ENCODE measurements around the gene CR1L.

DNA sequence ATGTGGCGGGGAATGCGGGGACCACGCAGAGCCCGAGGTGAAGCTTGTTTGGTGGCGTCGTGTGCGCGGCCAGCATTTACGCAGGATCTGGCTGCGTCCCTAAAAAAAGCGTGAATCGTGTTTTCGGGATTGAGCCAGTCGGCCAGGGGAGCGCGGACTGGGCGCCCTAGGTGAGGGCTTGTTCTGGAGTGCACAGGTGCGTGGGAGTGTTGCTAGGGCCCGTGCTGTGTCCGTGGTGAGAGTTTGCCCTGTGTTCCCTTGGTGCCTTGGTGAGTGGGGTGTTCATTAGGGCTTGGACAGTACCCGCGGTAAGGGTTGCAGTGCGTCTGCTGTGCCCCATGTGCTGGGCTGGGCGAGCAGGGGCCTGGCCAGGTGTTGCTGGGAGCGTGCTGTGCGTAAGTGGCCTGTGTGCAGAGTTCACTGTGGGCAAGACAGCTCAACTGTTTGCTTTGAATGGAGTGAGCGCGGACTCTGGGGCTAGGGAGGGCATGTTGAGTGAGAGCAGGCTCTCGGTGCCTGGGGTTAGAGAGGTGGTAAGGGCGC lies 107.6 kb downstream of the CR1L start:
- TF ChIP-seq, protein P1, sequence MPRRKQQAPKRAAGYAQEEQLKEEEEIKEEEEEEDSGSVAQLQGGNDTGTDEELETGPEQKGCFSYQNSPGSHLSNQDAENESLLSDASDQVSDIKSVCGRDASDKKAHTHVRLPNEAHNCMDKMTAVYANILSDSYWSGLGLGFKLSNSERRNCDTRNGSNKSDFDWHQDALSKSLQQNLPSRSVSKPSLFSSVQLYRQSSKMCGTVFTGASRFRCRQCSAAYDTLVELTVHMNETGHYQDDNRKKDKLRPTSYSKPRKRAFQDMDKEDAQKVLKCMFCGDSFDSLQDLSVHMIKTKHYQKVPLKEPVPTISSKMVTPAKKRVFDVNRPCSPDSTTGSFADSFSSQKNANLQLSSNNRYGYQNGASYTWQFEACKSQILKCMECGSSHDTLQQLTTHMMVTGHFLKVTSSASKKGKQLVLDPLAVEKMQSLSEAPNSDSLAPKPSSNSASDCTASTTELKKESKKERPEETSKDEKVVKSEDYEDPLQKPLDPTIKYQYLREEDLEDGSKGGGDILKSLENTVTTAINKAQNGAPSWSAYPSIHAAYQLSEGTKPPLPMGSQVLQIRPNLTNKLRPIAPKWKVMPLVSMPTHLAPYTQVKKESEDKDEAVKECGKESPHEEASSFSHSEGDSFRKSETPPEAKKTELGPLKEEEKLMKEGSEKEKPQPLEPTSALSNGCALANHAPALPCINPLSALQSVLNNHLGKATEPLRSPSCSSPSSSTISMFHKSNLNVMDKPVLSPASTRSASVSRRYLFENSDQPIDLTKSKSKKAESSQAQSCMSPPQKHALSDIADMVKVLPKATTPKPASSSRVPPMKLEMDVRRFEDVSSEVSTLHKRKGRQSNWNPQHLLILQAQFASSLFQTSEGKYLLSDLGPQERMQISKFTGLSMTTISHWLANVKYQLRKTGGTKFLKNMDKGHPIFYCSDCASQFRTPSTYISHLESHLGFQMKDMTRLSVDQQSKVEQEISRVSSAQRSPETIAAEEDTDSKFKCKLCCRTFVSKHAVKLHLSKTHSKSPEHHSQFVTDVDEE (CRISPR knock-in tag; IDR thresholded peaks at IDR 0.05) = no peak
- TF ChIP-seq ZC3H10 (CRISPR knock-in tag; IDR thresholded peaks at IDR 0.05) (no peak), TCF4 (CRISPR knock-in tag; IDR thresholded peaks at IDR 0.05; ENCODE audit: borderline replicate concordance) (no peak), CSDC2 (CRISPR knock-in tag; IDR thresholded peaks at IDR 0.05) (no peak), SNAI2 (CRISPR knock-in tag; IDR thresholded peaks at IDR 0.05) (no peak), ARNTL (CRISPR knock-in tag; IDR thresholded peaks at IDR 0.05; ENCODE audit: borderline replicate concordance, low read depth) (no peak), OSR1 (CRISPR knock-in tag; IDR thresholded peaks at IDR 0.05) (no peak), GLIS3 (CRISPR knock-in tag; IDR thresholded peaks at IDR 0.05) (no peak), ZFP30 (CRISPR knock-in tag; IDR thresholded peaks at IDR 0.05) (no peak)
- TF ChIP-seq, protein P2, sequence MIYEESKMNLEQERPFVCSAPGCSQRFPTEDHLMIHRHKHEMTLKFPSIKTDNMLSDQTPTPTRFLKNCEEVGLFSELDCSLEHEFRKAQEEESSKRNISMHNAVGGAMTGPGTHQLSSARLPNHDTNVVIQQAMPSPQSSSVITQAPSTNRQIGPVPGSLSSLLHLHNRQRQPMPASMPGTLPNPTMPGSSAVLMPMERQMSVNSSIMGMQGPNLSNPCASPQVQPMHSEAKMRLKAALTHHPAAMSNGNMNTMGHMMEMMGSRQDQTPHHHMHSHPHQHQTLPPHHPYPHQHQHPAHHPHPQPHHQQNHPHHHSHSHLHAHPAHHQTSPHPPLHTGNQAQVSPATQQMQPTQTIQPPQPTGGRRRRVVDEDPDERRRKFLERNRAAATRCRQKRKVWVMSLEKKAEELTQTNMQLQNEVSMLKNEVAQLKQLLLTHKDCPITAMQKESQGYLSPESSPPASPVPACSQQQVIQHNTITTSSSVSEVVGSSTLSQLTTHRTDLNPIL (CRISPR knock-in tag; IDR thresholded peaks at IDR 0.05; ENCODE audit: low read depth) = no peak

Data from SK-N-SH treated with all-trans-retinoic acid at 6 μM for 48 hours (cell line).